B cell (primary cell): Measurements from ENCODE around the gene LRRTM1.

Experiments
- CTCF ChIP-seq: fragments of 200-600 bp; IDR thresholded peaks from one replicate; pipeline ENCODE4 v1.8.0; 2022; ENCODE audit warnings: antibody characterized with exemption, mild to moderate bottlenecking
- EZH2 ChIP-seq: IDR thresholded peaks from 2 replicates; pipeline ENCODE4 v1.6.1; 2012; ENCODE audit warnings: borderline replicate concordance, low read depth, mild to moderate bottlenecking, moderate library complexity, low read length; ENCODE audit not compliant: insufficient read depth, poor library complexity, severe bottlenecking

GRCh38 chr2:80303006-80303908, 1.3 kb downstream of the LRRTM1 start:
- TF ChIP-seq CTCF: no peak
- TF ChIP-seq EZH2: no peak
